ENCODE measurements around the gene MCM8.

DNA sequence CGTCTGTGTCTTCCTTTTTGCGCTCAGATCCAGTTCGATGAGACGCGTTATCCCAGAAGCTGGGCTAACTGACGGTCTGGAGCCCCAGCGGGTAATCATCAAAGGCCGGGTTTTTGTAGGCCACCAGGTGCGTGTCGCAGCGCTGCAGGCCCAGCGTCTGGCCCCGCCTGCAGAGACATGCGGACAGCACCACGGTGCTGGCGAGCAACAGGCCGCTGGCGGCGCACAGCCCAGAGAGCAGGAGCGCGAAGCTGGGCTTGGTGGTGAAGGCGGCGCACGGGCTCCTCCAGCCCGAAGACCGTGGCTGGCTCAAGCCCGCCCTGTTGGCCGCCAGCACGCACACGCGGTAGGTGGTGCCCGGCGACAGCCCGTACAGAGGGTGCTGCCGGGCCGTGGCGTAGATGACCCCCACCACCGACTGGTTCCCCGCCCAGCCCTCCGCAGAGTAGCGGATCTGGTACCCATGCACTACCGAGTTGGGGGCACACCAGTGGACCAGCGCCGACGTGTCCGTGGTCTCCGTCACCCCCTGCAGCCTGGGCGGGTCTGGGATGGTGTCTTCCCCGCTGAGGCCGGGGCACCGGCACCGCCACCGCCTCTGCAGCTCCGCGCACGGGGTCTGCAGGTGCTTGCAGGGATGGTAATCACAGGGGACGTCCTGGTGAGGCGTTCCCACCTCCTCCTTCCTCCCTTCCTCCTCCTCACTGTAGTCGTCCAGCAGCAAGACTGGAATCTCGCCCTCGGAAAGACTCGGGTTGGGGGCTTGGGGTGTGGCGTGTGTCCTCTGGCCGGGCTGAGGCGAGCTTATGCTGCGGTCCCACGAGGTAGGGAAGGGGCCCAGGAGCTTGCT is 90.7 kb downstream of the MCM8 start:
- TF ChIP-seq, protein P1, sequence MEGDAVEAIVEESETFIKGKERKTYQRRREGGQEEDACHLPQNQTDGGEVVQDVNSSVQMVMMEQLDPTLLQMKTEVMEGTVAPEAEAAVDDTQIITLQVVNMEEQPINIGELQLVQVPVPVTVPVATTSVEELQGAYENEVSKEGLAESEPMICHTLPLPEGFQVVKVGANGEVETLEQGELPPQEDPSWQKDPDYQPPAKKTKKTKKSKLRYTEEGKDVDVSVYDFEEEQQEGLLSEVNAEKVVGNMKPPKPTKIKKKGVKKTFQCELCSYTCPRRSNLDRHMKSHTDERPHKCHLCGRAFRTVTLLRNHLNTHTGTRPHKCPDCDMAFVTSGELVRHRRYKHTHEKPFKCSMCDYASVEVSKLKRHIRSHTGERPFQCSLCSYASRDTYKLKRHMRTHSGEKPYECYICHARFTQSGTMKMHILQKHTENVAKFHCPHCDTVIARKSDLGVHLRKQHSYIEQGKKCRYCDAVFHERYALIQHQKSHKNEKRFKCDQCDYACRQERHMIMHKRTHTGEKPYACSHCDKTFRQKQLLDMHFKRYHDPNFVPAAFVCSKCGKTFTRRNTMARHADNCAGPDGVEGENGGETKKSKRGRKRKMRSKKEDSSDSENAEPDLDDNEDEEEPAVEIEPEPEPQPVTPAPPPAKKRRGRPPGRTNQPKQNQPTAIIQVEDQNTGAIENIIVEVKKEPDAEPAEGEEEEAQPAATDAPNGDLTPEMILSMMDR (IDR thresholded peaks at IDR 0.05; ENCODE audit: low read depth, low read length, poor library complexity, severe bottlenecking): no peak
- TF ChIP-seq EZH2phosphoT487 (IDR thresholded peaks at IDR 0.05; ENCODE audit: borderline replicate concordance, low read length): no peak
